Neural crest cell (in vitro differentiated cells): ENCODE data around the gene USP7. TPM values are rescaled to one million over a fixed set of nuclear protein-coding genes. Genes with fewer than 3 reads are reported as not detected.
"Not testable (repeated sequence)": the region's sequence is repeated elsewhere in the genome, so short reads cannot be mapped to it uniquely, and the experiment has no call there.

Source experiments
- DNase-seq: peaks from one replicate; pipeline ENCODE4 v3.0.0; 2021; ENCODE audit warnings: low read depth, mixed read lengths, low spot score
- H3K27ac Mint-ChIP-seq: one replicate; pipeline ENCODE4 v1.8.0; 2021; ENCODE audit warnings: mild to moderate bottlenecking, mixed read lengths; ENCODE audit not compliant: unreplicated experiment
- H3K27me3 Mint-ChIP-seq: 2 replicates; pipeline ENCODE4 v1.8.0; 2021; ENCODE audit warnings: low read depth, mild to moderate bottlenecking, mixed read lengths
- H3K36me3 Mint-ChIP-seq: 2 replicates; pipeline ENCODE4 v1.8.0; 2021; ENCODE audit warnings: low read depth, mild to moderate bottlenecking, mixed read lengths
- H3K4me1 Mint-ChIP-seq: 2 replicates; pipeline ENCODE4 v1.8.0; 2021; ENCODE audit warnings: mixed read lengths
- H3K4me3 Mint-ChIP-seq: one replicate; pipeline ENCODE4 v1.8.0; 2021; ENCODE audit warnings: mild to moderate bottlenecking, mixed read lengths
- H3K9me3 Mint-ChIP-seq: 2 replicates; pipeline ENCODE4 v1.8.0; 2021; ENCODE audit warnings: mixed read lengths
- total RNA-seq: library from RNA; stranded (reverse); gene quantifications from 2 replicates; pipeline ENCODE4 v1.2.1, GENCODE V29; 2021
- TF ChIP-seq, protein P1 (sequence below): fragments of 200-600 bp; sonication (generic); conservative IDR thresholded peaks from 2 replicates; pipeline ENCODE4 v1.5.0; 2021; ENCODE audit warnings: antibody characterized with exemption, mild to moderate bottlenecking

Gene USP7
- total RNA-seq, 1 donor from 2014 or later: 162 TPM

DNA sequence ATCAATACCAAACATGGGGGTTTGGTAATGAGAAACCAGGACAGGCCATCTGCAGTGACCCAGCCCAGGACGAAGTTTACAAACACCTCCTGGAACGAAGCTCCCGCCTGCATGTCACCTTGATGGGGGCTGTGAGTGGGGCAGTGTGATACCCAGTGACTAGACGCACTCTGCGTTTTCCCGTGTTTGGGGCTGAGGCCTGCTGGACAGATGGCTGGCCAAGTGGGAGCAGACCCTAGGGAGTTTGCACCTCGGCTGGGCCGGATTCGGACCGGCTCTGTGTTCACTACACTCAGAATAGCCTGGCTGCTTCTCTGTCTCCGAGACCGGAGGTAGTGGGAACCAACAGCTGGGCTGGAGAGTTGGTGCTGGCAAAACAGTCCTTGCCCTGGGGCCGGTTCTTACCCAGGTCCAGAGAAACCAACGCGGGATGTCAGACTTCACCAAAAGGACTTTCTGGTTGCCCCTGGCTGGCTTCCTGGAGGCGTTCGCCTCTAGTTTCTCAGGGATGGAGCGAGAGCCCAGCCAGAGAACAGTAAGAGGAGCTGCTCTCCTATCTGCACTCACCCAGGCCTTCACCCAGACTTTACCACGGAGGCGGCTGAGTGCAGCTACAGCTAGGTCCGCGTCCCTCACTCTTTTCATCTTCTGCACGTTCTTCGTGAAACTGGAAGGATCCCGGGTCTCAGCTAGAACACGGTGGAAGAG lies 115.3 kb downstream of the USP7 start:
- no peak for DNase-seq
- no peaks in the 10 kb centered on the region for H3K9me3 Mint-ChIP-seq
- peaks cover 2% of the 10 kb centered on the region for H3K27me3 Mint-ChIP-seq
- H3K4me3 Mint-ChIP-seq: no peak overlapping the region
- TF ChIP-seq, protein P1, sequence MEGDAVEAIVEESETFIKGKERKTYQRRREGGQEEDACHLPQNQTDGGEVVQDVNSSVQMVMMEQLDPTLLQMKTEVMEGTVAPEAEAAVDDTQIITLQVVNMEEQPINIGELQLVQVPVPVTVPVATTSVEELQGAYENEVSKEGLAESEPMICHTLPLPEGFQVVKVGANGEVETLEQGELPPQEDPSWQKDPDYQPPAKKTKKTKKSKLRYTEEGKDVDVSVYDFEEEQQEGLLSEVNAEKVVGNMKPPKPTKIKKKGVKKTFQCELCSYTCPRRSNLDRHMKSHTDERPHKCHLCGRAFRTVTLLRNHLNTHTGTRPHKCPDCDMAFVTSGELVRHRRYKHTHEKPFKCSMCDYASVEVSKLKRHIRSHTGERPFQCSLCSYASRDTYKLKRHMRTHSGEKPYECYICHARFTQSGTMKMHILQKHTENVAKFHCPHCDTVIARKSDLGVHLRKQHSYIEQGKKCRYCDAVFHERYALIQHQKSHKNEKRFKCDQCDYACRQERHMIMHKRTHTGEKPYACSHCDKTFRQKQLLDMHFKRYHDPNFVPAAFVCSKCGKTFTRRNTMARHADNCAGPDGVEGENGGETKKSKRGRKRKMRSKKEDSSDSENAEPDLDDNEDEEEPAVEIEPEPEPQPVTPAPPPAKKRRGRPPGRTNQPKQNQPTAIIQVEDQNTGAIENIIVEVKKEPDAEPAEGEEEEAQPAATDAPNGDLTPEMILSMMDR: no peak
- no peak overlapping the region for H3K27ac Mint-ChIP-seq
- H3K4me1 Mint-ChIP-seq: peaks cover 19% of the 10 kb centered on the region
- peaks cover 12% of the 10 kb centered on the region for H3K36me3 Mint-ChIP-seq

DNA sequence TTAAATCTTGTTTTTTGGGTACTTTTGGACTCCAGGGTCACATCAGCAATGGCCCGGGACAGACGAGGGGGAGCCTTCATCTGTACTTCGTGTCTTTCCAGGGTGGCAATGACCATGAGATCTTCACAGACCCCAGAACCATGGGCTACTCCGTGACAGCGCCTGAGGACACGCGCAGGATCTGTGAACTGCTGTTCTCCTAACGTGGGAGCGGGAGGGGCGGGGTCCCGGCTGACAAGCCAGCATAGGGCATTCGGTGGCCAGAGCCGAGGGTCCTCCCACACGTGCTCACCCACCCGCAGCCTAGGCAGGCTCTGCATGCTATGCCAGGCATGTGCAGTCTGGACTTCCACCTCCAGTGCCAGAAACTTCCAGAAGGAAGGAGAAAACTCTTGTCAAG lies 116.1 kb downstream of the USP7 start:
- TF ChIP-seq, protein P1: no peak
- DNase-seq: no peak
- peaks cover 16% of the 10 kb centered on the region for H3K36me3 Mint-ChIP-seq
- peaks cover 2% of the 10 kb centered on the region for H3K27me3 Mint-ChIP-seq
- H3K4me1 Mint-ChIP-seq: peaks cover 11% of the 10 kb centered on the region
- no peak overlapping the region for H3K27ac Mint-ChIP-seq
- H3K4me3 Mint-ChIP-seq: peak overlapping the region; percentile 23
- no peaks in the 10 kb centered on the region for H3K9me3 Mint-ChIP-seq

DNA sequence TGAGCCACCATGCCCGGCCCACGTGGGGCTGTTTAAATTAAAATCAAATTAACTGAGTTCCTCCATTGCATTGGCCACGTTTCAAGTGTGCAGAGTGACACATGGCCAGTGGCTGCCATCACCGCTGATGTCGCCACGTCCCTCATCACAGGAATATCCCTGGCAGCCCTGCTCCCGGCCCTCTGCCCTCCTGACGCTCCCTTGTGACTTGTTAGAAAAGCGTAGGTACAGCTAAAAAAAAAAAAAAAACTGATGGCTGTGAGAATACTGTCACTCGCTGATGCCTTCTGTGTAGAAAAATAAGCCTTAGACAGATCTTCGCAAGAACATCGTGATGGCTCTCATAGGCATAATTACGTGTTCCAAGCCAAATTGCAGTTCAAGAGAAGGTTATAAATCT lies 116.6 kb downstream of the USP7 start:
- Mint-ChIP-seq H3K4me1 (peaks cover 9% of the 10 kb centered on the region), H3K4me3 (peak overlapping the region; percentile 23), H3K36me3 (peaks cover 18% of the 10 kb centered on the region), H3K27ac (no peak overlapping the region), H3K9me3 (no peaks in the 10 kb centered on the region), H3K27me3 (peaks cover 2% of the 10 kb centered on the region)
- DNase-seq: no peak
- TF ChIP-seq, protein P1: no peak

DNA sequence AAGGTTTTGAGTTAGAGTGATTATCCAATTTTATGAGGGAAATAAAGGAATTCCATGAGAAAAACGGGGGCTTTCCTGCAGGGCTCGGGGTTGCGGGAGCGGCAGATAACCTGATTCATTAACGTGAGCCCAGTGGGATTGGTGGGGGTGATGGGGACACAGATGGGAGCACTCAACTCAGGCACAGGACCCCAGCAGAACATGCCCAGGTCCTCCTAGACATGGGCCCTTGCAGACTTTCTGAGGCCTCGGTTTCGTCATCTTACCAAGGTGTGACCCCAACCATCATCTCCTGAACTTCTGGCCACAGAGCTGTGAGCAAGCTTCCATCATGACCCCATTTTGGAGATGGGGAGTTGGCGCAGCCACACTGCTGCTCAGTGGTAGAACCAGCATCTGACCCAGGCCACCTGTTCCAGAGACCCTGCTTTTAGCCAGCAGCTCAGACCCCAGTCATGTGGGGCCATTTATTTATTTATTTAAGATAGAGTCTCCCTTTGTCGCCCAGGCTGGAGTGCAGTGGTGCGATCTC lies 117.2 kb downstream of the USP7 start:
- Mint-ChIP-seq H3K4me3 (peak overlapping the region; percentile 57), H3K27ac (no peak overlapping the region), H3K4me1 (peaks cover 9% of the 10 kb centered on the region), H3K9me3 (no peaks in the 10 kb centered on the region), H3K36me3 (peaks cover 18% of the 10 kb centered on the region), H3K27me3 (peaks cover 2% of the 10 kb centered on the region)
- no peak for DNase-seq
- TF ChIP-seq, protein P1: no peak

DNA sequence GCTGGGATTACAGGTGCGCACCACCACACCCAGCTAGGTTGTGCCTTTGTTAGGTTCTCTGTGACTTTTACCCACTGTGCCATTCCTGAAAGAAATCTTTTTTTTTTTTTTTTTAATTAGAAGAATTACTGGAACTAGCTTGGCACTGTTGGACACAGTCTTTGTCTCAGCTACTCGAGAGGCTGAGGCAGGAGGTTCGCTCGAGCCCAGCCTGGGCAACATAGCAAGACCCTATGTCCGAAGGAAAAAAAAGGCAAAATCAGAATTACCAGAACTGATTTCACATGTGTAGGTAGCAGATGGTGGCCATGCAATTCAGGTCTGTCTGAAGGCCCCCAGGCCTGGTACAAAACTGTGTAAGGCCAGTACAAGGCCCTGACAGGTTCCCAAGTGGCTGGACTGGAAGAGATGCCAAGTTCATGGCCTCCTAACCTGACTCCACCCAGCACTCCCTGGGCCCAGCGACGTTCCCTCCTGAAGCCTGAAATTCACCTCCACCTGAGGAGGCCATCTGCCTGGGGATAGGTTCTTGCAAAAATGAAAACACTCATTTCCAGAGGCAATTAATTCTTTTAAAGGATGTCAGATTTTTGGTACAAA lies 117.9 kb downstream of the USP7 start:
- no peaks in the 10 kb centered on the region for H3K9me3 Mint-ChIP-seq
- TF ChIP-seq, protein P1: no peak
- H3K36me3 Mint-ChIP-seq: peaks cover 17% of the 10 kb centered on the region
- H3K27me3 Mint-ChIP-seq: peaks cover 2% of the 10 kb centered on the region
- DNase-seq: no peak
- no peak overlapping the region for H3K27ac Mint-ChIP-seq
- H3K4me1 Mint-ChIP-seq: peaks cover 9% of the 10 kb centered on the region
- H3K4me3 Mint-ChIP-seq: no peak overlapping the region

DNA sequence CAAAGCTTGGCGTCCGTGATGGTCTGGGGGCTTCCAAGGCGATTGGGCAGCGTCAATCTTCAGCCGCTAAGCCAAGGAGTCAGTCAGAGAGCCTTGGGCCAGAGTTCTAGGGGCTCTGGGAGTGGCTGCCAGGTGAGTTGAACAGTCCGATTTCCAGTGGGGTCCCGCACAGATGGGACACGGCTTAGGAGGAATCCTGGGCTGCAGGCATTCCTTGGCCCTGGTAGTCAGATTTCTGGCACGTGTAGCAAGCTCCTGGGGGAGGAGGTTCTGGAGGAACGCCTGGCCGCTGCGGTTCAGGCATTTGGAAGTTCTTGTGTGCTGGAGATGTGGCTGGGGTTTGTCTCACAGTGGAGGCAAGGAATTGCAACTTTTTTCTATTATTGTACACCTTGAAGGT lies 120.4 kb downstream of the USP7 start:
- not testable (repeated sequence) for H3K4me3 Mint-ChIP-seq, H3K27me3 Mint-ChIP-seq, DNase-seq, H3K9me3 Mint-ChIP-seq, H3K27ac Mint-ChIP-seq, H3K4me1 Mint-ChIP-seq
- H3K36me3 Mint-ChIP-seq: peaks cover 14% of the 10 kb centered on the region
